ENCODE results near the gene EPB41L3. TPM values are rescaled to one million over a fixed set of nuclear protein-coding genes. Genes with fewer than 3 reads are reported as not detected.
"Not testable (repeated sequence)": the region's sequence is repeated elsewhere in the genome, so short reads cannot be mapped to it uniquely, and the experiment has no call there.

The EPB41L3 gene
- total and polyA plus RNA-seq, 3 donors from 2014 or later: 152 to 403 (median 274) TPM

DNA sequence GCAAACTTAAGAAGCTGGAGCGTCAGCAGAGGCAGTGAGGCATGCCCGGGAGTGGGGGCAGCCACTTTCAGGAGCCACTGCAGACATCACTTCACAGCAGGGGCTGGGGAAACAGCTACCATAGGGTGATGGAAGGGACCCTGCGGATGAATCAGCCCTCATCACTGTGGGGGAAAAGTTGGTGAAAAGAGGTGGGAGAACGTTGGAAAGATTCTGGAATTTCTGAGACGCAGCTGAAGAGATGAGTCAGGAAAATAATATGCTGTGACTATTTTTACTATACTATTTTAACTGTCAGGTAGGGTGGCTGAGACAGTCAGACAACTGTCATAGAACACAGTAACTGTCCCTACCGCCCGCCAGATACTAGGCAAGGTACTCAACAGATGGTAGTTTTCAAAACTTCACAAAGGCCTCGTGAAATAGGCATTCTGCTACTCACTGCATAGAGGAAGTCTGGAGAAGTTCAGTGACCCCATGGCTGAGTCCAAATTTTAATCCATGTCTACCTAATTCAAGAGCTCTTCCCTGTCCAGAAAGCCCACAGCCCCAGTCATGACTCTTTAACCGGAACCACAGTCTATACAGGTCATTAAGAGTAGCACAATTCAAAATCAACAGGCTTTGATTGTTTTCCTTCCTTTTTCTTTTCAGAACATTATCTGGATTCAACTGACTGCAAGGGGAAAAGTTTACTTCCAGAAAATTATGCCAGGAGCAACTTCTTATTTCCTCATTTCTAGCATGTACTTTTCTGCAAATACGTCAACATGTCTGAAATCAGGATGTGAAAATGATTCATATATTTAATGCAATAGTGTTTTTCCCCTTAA lies 39.3 kb upstream of the EPB41L3 start:
- Histone ChIP-seq H3K4me3 (no peak overlapping the region), H3K27ac (no peak overlapping the region), H3K4me1 (peaks cover 3% of the 10 kb centered on the region), H3K9me3 (no peaks in the 10 kb centered on the region), H3K27me3 (no peaks in the 10 kb centered on the region), H3K36me3 (ENCODE audit: low read depth, missing control alignments) (no peaks in the 10 kb centered on the region)
- intact Hi-C loops (cut with DNase I; ENCODE audit: low total_unique reads): no loop called here
- WGBS, 2 donors: 80 to 81% methylated on average over 10 of the region's 10 CpGs
- DNase-seq: no peak
- TF ChIP-seq POLR2A (IDR thresholded peaks at IDR 0.05) (no peak), CTCF (IDR thresholded peaks at IDR 0.05) (no peak)

DNA sequence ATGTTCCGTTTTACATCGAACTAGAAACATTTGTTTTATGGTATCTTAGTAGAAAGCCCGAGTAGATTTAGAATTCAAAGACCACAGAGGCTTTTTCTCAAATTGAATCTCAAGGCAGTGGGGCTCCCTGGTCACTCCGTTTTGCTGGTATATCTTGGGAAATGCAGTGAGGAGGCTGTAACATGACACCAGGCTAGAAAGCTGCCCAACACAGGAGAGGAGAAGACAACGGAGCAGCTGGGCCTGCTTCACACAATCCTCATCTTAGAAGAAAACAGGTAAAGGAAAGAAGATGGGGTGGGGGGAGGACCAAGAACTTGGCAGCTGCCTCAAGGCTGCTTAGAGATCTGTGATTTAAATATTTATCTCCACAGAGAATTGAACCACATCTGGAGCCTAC lies 38.3 kb upstream of the EPB41L3 start:
- H3K27me3 ChIP-seq: no peaks in the 10 kb centered on the region
- WGBS, 2 donors: 22 to 41% methylated on average over 5 of the region's 5 CpGs
- DNase-seq: peak; percentile 26
- no peak for TF ChIP-seq POLR2A (IDR thresholded peaks at IDR 0.05)
- TF ChIP-seq CTCF (IDR thresholded peaks at IDR 0.05): no peak
- H3K27ac ChIP-seq: no peak overlapping the region
- H3K4me3 ChIP-seq: no peak overlapping the region
- peaks cover 3% of the 10 kb centered on the region for H3K4me1 ChIP-seq
- no peaks in the 10 kb centered on the region for H3K9me3 ChIP-seq
- intact Hi-C loops (cut with DNase I; ENCODE audit: low total_unique reads): no loop called here
- H3K36me3 ChIP-seq (ENCODE audit: low read depth, missing control alignments): no peaks in the 10 kb centered on the region

GRCh38 chr18:5574843-5575242 lies 31.0 kb upstream of the EPB41L3 start:
- no peak for DNase-seq
- Histone ChIP-seq H3K4me3 (no peak overlapping the region), H3K9me3 (no peaks in the 10 kb centered on the region), H3K4me1 (no peaks in the 10 kb centered on the region), H3K27me3 (no peaks in the 10 kb centered on the region), H3K36me3 (ENCODE audit: low read depth, missing control alignments) (no peaks in the 10 kb centered on the region), H3K27ac (no peak overlapping the region)
- intact Hi-C loops (cut with DNase I; ENCODE audit: low total_unique reads): no loop called here
- 89 to 100% methylated on average over 1 of the region's 1 CpG for WGBS, 2 donors
- TF ChIP-seq POLR2A (IDR thresholded peaks at IDR 0.05) (no peak), CTCF (IDR thresholded peaks at IDR 0.05) (no peak)

DNA sequence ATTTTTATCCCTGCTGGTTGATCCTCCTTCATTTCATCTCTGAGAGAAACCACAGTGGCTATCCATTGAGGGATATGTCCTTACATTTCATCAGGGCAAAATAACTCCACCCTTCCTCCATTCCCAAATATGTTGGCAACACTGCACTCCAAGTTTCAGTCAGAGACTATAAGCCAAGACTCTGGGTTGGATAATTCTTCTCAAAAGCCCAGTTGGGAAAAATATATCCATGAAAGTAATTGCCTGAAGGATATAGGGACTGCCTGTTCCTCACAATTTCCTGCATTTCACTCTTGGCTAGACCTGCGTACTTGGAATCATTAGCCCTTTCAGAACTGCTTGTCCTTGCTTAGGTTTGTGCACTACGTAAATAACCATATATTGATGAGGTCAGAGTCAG lies 27.9 kb upstream of the EPB41L3 start:
- TF ChIP-seq POLR2A (IDR thresholded peaks at IDR 0.05): no peak
- no peak for TF ChIP-seq CTCF (IDR thresholded peaks at IDR 0.05)
- WGBS, 2 donors: 57 to 60% methylated on average over 2 of the region's 2 CpGs
- Histone ChIP-seq H3K27me3 (no peaks in the 10 kb centered on the region), H3K36me3 (ENCODE audit: low read depth, missing control alignments) (no peaks in the 10 kb centered on the region), H3K9me3 (no peaks in the 10 kb centered on the region), H3K4me1 (no peaks in the 10 kb centered on the region), H3K4me3 (no peak overlapping the region), H3K27ac (no peak overlapping the region)
- DNase-seq: no peak
- intact Hi-C loops (cut with DNase I; ENCODE audit: low total_unique reads): no loop called here

DNA sequence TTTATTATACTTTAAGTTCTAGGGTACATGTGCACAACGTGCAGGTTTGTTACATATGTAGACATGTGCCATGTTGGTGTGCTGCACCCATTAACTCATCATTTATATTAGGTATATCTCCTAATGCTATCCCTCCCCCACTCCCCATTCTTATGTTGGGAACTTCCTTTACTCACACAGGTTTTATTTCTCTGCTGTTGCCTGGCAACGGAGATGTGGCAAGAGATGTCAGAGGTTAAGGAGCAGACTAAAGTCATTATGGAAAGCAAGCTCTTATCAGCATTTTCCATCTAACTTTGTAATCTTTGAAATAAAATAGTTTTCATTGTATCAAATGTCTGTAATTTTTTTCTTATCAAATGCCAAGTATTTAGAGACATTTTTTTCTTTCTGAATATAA lies 26.8 kb upstream of the EPB41L3 start:
- H3K4me1 ChIP-seq; H3K4me3 ChIP-seq; DNase-seq; intact Hi-C loops (cut with DNase I; ENCODE audit: low total_unique reads); H3K27ac ChIP-seq; H3K27me3 ChIP-seq; H3K36me3 ChIP-seq (ENCODE audit: low read depth, missing control alignments); H3K9me3 ChIP-seq: not testable (repeated sequence)
- 49 to 60% methylated on average over 2 of the region's 2 CpGs for WGBS, 2 donors
